ENCODE measurements around the gene TMC6. TPM values are rescaled to one million over a fixed set of nuclear protein-coding genes. Genes with fewer than 3 reads are reported as not detected.

TMC6 gene
- total and polyA plus RNA-seq, 8 donors: 9.2 to 223 (median 41.7) TPM

- Histone ChIP-seq H3K9me3 (no peaks in the 10 kb centered on the region), H3K27ac (peak overlapping the region in 3 of 5 donors; percentile 19 to 32 (median 26)), H3K4me3 (no peak overlapping the region), H3K36me3 (peaks cover 4 to 79% (median 47%) of the 10 kb centered on the region in 4 donors), H3K4me1 (peaks cover 19 to 54% (median 32%) of the 10 kb centered on the region in 4 donors), H3K27me3 (no peaks in the 10 kb centered on the region)
- DNase-seq: no peak
- TF ChIP-seq EP300 (IDR thresholded peaks at IDR 0.05): no peak
- TF ChIP-seq CTCF (IDR thresholded peaks at IDR 0.05): no peak
- TF ChIP-seq POLR2AphosphoS5 (IDR thresholded peaks at IDR 0.05): no peak
- no peak for TF ChIP-seq POLR2A (IDR thresholded peaks at IDR 0.05)
- intact Hi-C loops (cut with DNase I; ENCODE audit: low total_unique reads): no loop called here
- WGBS, 5 donors: 70 to 90% (median 73%) methylated on average over 6 to 11 of the region's 11 CpGs
Measured at GRCh38 chr17:78121801-78122215, 6.7 kb downstream of the TMC6 start.

- no peak for TF ChIP-seq EP300 (IDR thresholded peaks at IDR 0.05)
- no peak for TF ChIP-seq POLR2A (IDR thresholded peaks at IDR 0.05)
- TF ChIP-seq POLR2AphosphoS5 (IDR thresholded peaks at IDR 0.05): no peak
- TF ChIP-seq CTCF (IDR thresholded peaks at IDR 0.05): no peak
- no peak for DNase-seq
- H3K27ac ChIP-seq: peak overlapping the region in 2 of 5 donors; percentile 19 to 26
- intact Hi-C loops (cut with DNase I; ENCODE audit: low total_unique reads): no loop called here
- WGBS, 5 donors: 70 to 86% (median 79%) methylated on average over 25 to 35 of the region's 35 CpGs
- H3K4me1 ChIP-seq: peaks cover 13 to 48% (median 26%) of the 10 kb centered on the region in 4 donors
- H3K4me3 ChIP-seq: no peak overlapping the region
- peaks cover 4 to 78% (median 47%) of the 10 kb centered on the region in 4 donors for H3K36me3 ChIP-seq
- H3K9me3 ChIP-seq: no peaks in the 10 kb centered on the region
- no peaks in the 10 kb centered on the region for H3K27me3 ChIP-seq
Measured at GRCh38 chr17:78120971-78121800, 7.4 kb downstream of the TMC6 start.

GRCh38 chr17:78120537-78120936 is 8.0 kb downstream of the TMC6 start:
- H3K36me3 ChIP-seq: peaks cover 4 to 72% (median 47%) of the 10 kb centered on the region in 4 donors
- no peak for TF ChIP-seq EP300 (IDR thresholded peaks at IDR 0.05)
- TF ChIP-seq CTCF (IDR thresholded peaks at IDR 0.05): no peak
- TF ChIP-seq POLR2AphosphoS5 (IDR thresholded peaks at IDR 0.05): no peak
- no peak for TF ChIP-seq POLR2A (IDR thresholded peaks at IDR 0.05)
- DNase-seq: no peak
- 92 to 99% (median 96%) methylated on average over 13 of the region's 13 CpGs for WGBS, 5 donors
- peaks cover 6 to 42% (median 19%) of the 10 kb centered on the region in 4 donors for H3K4me1 ChIP-seq
- H3K4me3 ChIP-seq: no peak overlapping the region
- H3K27me3 ChIP-seq: no peaks in the 10 kb centered on the region
- H3K27ac ChIP-seq: no peak overlapping the region
- H3K9me3 ChIP-seq: no peaks in the 10 kb centered on the region
- intact Hi-C loops (cut with DNase I; ENCODE audit: low total_unique reads): no loop called here

- H3K36me3 ChIP-seq: peaks cover 4 to 62% (median 35%) of the 10 kb centered on the region in 4 donors
Measured at GRCh38 chr17:78118801-78119241, 9.7 kb downstream of the TMC6 start.

More at GRCh38 chr17:78118801-78119241, 9.7 kb downstream of the TMC6 start:
- 86 to 100% (median 91%) methylated on average over 2 to 14 of the region's 14 CpGs for WGBS, 5 donors
- peaks cover 5 to 41% (median 14%) of the 10 kb centered on the region in 4 donors for H3K4me1 ChIP-seq
- H3K4me3 ChIP-seq: no peak overlapping the region
- no peak overlapping the region for H3K27ac ChIP-seq
- intact Hi-C loops (cut with DNase I; ENCODE audit: low total_unique reads): no loop called here
- no peaks in the 10 kb centered on the region for H3K27me3 ChIP-seq
- TF ChIP-seq POLR2AphosphoS5 (IDR thresholded peaks at IDR 0.05): no peak
- no peak for TF ChIP-seq CTCF (IDR thresholded peaks at IDR 0.05)
- no peak for DNase-seq
- H3K9me3 ChIP-seq: no peaks in the 10 kb centered on the region
